Tibial artery (tissue), 4 donors: ENCODE measurements around the gene TMEM132A.

Source experiments
- DNase-seq, 2 donors: peaks; one replicate each; pipeline ENCODE4 v3.0.0-alpha.2; 2019
- H3K27ac ChIP-seq, 2 donors: fragments of 200-600 bp; sonication (generic) in 1 of 2; 1 replicate in 1 of 2; 2 replicates in 1 of 2; pipeline ENCODE4 v1.5.1; 2018 to 2019; ENCODE audit warnings: mild to moderate bottlenecking in 1 of 2
- H3K27me3 ChIP-seq, 2 donors: fragments of 200-600 bp; sonication (generic) in 1 of 2; one replicate each; pipeline versions ENCODE4 v1.5.1 to v1.6.0; 2016 to 2019
- H3K36me3 ChIP-seq, 3 donors: fragments of 200-600 bp; sonication (generic) in 2 of 3; one replicate each; pipeline ENCODE4 v1.5.1; 2016 to 2019; ENCODE audit warnings: mild to moderate bottlenecking in 2 of 3
- H3K4me1 ChIP-seq, 4 donors: fragments of 200-600 bp; sonication (generic) in 2 of 4; 1 replicate in 3 of 4; 2 replicates in 1 of 4; pipeline ENCODE4 v1.5.1; 2016 to 2019
- H3K4me3 ChIP-seq, 2 donors: fragments of 200-600 bp; sonication (generic) in 1 of 2; 1 replicate in 1 of 2; 2 replicates in 1 of 2; pipeline ENCODE4 v1.5.1; 2018 to 2019; ENCODE audit warnings: mild to moderate bottlenecking in 2 of 2
- H3K9me3 ChIP-seq, 3 donors: fragments of 200-600 bp; sonication (generic) in 1 of 3; one replicate each; pipeline ENCODE4 v1.5.1; 2016 to 2019
- intact Hi-C: fragments of 100-400 bp; cut with DNase I; formaldehyde crosslinking; loops from one replicate; pipeline ENCODE4 v1.15.0; 2023; ENCODE audit warnings: low total_unique reads
- TF ChIP-seq, protein P1 (sequence below), 2 experiments: fragments of 200-600 bp in 1 of 2; fragments of 450-650 bp in 1 of 2; IDR thresholded peaks; one replicate each; pipeline ENCODE4 v1.5.1; 2017 to 2019; ENCODE audit warnings: antibody characterized with exemption in 2 of 2, mild to moderate bottlenecking in 1 of 2, moderate library complexity in 1 of 2

TMEM132A gene

GRCh38 chr11:60939855-60940254, 15.6 kb downstream of the TMEM132A start:
- peaks cover 0 to 67% (median 47%) of the 10 kb centered on the region in 3 donors for H3K36me3 ChIP-seq

GRCh38 chr11:60941371-60942119, 17.3 kb downstream of the TMEM132A start:
- DNase-seq = no peak
- H3K27me3 ChIP-seq = no peaks in the 10 kb centered on the region
- H3K36me3 ChIP-seq = peaks cover 0 to 75% (median 53%) of the 10 kb centered on the region in 3 donors
- no peak overlapping the region for H3K27ac ChIP-seq
- TF ChIP-seq, protein P1, sequence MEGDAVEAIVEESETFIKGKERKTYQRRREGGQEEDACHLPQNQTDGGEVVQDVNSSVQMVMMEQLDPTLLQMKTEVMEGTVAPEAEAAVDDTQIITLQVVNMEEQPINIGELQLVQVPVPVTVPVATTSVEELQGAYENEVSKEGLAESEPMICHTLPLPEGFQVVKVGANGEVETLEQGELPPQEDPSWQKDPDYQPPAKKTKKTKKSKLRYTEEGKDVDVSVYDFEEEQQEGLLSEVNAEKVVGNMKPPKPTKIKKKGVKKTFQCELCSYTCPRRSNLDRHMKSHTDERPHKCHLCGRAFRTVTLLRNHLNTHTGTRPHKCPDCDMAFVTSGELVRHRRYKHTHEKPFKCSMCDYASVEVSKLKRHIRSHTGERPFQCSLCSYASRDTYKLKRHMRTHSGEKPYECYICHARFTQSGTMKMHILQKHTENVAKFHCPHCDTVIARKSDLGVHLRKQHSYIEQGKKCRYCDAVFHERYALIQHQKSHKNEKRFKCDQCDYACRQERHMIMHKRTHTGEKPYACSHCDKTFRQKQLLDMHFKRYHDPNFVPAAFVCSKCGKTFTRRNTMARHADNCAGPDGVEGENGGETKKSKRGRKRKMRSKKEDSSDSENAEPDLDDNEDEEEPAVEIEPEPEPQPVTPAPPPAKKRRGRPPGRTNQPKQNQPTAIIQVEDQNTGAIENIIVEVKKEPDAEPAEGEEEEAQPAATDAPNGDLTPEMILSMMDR (IDR thresholded peaks at IDR 0.05) = no peak
- no peak overlapping the region for H3K4me3 ChIP-seq
- no peaks in the 10 kb centered on the region for H3K4me1 ChIP-seq
- intact Hi-C loops = no loop called here
- H3K9me3 ChIP-seq = no peaks in the 10 kb centered on the region

More at GRCh38 chr11:60939855-60940254, 15.6 kb downstream of the TMEM132A start:
- H3K27ac ChIP-seq = no peak overlapping the region
- no peaks in the 10 kb centered on the region for H3K9me3 ChIP-seq
- H3K27me3 ChIP-seq = no peaks in the 10 kb centered on the region
- H3K4me1 ChIP-seq = no peaks in the 10 kb centered on the region
- TF ChIP-seq, protein P1 (IDR thresholded peaks at IDR 0.05) = no peak
- no peak for DNase-seq
- intact Hi-C loops = no loop called here
- H3K4me3 ChIP-seq = no peak overlapping the region

DNA sequence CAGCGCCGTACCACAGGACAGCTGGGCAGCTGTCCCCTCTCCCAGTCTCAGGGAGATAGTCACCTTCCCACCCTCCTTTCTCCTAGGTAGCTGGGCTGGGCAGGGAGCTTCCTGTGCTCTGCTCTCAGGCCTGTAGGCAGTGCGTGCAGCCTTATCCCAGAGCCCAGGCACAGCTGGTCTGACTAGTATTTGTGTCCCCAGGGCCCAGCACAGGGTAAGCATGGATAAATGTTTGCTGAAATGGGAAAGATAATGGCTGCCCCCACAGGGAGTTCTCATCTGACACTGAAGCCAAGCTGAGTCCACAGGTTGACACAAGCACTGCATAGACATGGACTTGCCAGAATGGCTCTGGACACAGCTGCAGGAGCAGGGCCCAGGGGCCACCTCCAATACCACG, 18.0 kb downstream of the TMEM132A start:
- no peaks in the 10 kb centered on the region for H3K4me1 ChIP-seq

DNA sequence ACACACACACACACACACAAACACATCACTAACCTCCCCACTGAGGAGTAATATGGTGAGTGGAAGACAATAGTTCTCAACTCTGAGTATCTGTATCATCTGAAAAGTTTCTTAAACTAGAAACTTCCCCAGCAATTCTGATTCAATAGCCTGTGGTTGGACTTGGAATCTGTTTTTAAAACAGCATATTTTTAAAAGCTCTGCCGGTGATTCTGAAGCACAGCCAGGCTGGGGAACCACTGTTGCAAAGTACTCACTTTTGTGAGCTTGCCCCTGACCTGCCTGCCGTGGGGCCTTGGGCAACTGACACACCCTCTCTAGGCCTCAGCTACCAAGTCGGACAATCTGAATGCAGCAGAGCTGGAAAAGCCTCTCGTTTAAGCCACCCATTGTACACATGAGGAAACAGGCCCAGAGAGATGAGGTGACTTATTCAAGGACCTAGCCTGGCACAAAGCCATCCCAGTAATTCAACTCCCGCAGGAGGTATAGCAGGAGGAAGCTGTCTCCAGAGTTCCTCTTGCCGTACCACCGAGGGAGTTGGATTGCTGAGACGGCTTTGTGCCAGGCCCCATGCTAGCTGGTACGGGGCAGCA, 18.8 kb downstream of the TMEM132A start:
- Histone ChIP-seq H3K4me3 (no peak overlapping the region), H3K27me3 (no peaks in the 10 kb centered on the region), H3K27ac (no peak overlapping the region), H3K9me3 (no peaks in the 10 kb centered on the region), H3K36me3 (peaks cover 0 to 64% (median 48%) of the 10 kb centered on the region in 3 donors), H3K4me1 (no peaks in the 10 kb centered on the region)
- TF ChIP-seq, protein P1 (IDR thresholded peaks at IDR 0.05) = no peak
- no peak for DNase-seq
- intact Hi-C loops = no loop called here

More for the DNA sequence above, 18.0 kb downstream of the TMEM132A start:
- H3K36me3 ChIP-seq = peaks cover 0 to 70% (median 53%) of the 10 kb centered on the region in 3 donors
- DNase-seq = no peak
- intact Hi-C loops = no loop called here
- H3K9me3 ChIP-seq = no peaks in the 10 kb centered on the region
- H3K4me3 ChIP-seq = no peak overlapping the region
- H3K27ac ChIP-seq = no peak overlapping the region
- H3K27me3 ChIP-seq = no peaks in the 10 kb centered on the region
- TF ChIP-seq, protein P1 (IDR thresholded peaks at IDR 0.05) = no peak

GRCh38 chr11:60944490-60945294, 20.4 kb downstream of the TMEM132A start:
- Histone ChIP-seq H3K36me3 (peaks cover 0 to 48% (median 38%) of the 10 kb centered on the region in 3 donors), H3K4me3 (no peak overlapping the region), H3K4me1 (peaks cover 0 to under 1% (median 0%) of the 10 kb centered on the region in 4 donors), H3K27ac (no peak overlapping the region), H3K9me3 (no peaks in the 10 kb centered on the region), H3K27me3 (no peaks in the 10 kb centered on the region)
- DNase-seq = no peak
- TF ChIP-seq, protein P1 (IDR thresholded peaks at IDR 0.05) = no peak
- intact Hi-C loops = no loop called here
